ENCODE results near the gene DGKE.

GRCh38 chr17:56903560-56903959, 69.6 kb downstream of the DGKE start:
- TF ChIP-seq CTCF (IDR thresholded peaks at IDR 0.05; ENCODE audit: control extremely low read depth in 1 of 3, insufficient read depth in 1 of 3, low read depth in 1 of 3, low read length in 3 of 3) (no peak), EZH2 (IDR thresholded peaks at IDR 0.05; ENCODE audit: low read depth, low read length, severe bottlenecking) (no peak), SIRT6 (IDR thresholded peaks at IDR 0.05; ENCODE audit: low read length) (no peak), CEBPB (IDR thresholded peaks at IDR 0.05; ENCODE audit: low read depth, low read length) (no peak), RXRA (IDR thresholded peaks at IDR 0.05; ENCODE audit: insufficient read depth, low read depth, low read length) (no peak), YY1 (IDR thresholded peaks at IDR 0.05; ENCODE audit: low read depth, low read length) (no peak)
